HCT116 (cell line): Measurements from ENCODE around the gene RNF41. TPM values are rescaled to one million over a fixed set of nuclear protein-coding genes. Genes with fewer than 3 reads are reported as not detected.

Experiments
- ATAC-seq: fragments of 200-7000 bp; cut with Tn5 transposase; 2 replicates; pipeline ENCODE4 v1.9.1; 2020; ENCODE audit warnings: mild to moderate bottlenecking, moderate library complexity
- BruUV-seq: library from RNA; stranded (reverse); fragments of 400-500 nt; replicated peaks from 2 replicates; lab custom pipeline; 2021; lab: Mats Ljungman, UMichigan
- CTCF ChIA-PET: fragments of 300-600 bp; sonication (Branson Sonifier 250); formaldehyde crosslinking; loops from one replicate; lab custom pipeline; 2021; ENCODE audit warnings: antibody characterized with exemption; lab: Charles Lee
- POLR2A ChIA-PET: fragments of 300-600, 350-600 bp; sonication (Branson Sonifier 250); formaldehyde crosslinking; loops from one replicate; lab custom pipeline; 2021; ENCODE audit warnings: antibody characterized with exemption; lab: Charles Lee
- RAD21 ChIA-PET, 2 experiments: fragments of 300-600 bp; sonication (Branson Sonifier 250); formaldehyde crosslinking; loops; one replicate each; lab custom pipeline; 2023; ENCODE audit warnings: low total read pairs in 2 of 2; ENCODE audit not compliant: uncharacterized antibody in 2 of 2, unreplicated experiment in 2 of 2, low non-redundant PET in 1 of 2; lab: Charles Lee
- DNase-seq: peaks from one replicate; pipeline ENCODE4 v3.0.0-alpha.2; 2010; ENCODE audit warnings: low read depth, low spot score
- H2AFZ ChIP-seq: fragments of 200-600 bp; shearing (Covaris generic), sonication (generic); 2 replicates; pipeline ENCODE4 v1.6.1; 2017; ENCODE audit warnings: low read depth, mixed run types, mixed read lengths, antibody characterized with exemption, low read length; ENCODE audit not compliant: poor library complexity, severe bottlenecking
- H3K27ac ChIP-seq: 2 replicates; pipeline ENCODE4 v1.5.1; 2012; ENCODE audit warnings: low read depth, low read length
- H3K27me3 ChIP-seq: fragments of 200-600 bp; sonication (generic); 2 replicates; pipeline ENCODE4 v1.6.1; 2016; ENCODE audit warnings: mixed run types, low read length, mixed read lengths; ENCODE audit not compliant: insufficient read depth
- H3K36me3 ChIP-seq, 2 experiments: fragments of 200-500 bp in 1 of 2; fragments of 200-600 bp in 1 of 2; sonication (Bioruptor generic) in 1 of 2; sonication (generic) in 1 of 2; 2 replicates each; pipeline versions ENCODE4 v1.5.1 to v1.6.1; 2014 to 2016; ENCODE audit warnings: low read length in 2 of 2, inconsistent platforms in 1 of 2, mixed read lengths in 1 of 2, mixed run types in 1 of 2; ENCODE audit not compliant: insufficient read depth in 2 of 2, control insufficient read depth in 1 of 2
- H3K4me1 ChIP-seq, 2 experiments: fragments of 200-600 bp in 1 of 2; sonication (generic) in 1 of 2; 2 replicates each; pipeline versions ENCODE4 v1.5.1 to v1.6.1; 2012 to 2017; ENCODE audit warnings: low read length in 2 of 2, inconsistent platforms in 1 of 2, mild to moderate bottlenecking in 1 of 2, mixed read lengths in 1 of 2, mixed run types in 1 of 2, moderate library complexity in 1 of 2; ENCODE audit not compliant: insufficient read depth in 2 of 2, control insufficient read depth in 1 of 2
- H3K4me2 ChIP-seq: fragments of 200-600 bp; sonication (generic); 2 replicates; pipeline ENCODE4 v1.6.1; 2017; ENCODE audit warnings: mixed run types, low read length, mixed read lengths
- H3K4me3 ChIP-seq, 2 experiments: fragments of 200-600 bp in 1 of 2; sonication (generic) in 1 of 2; replicated peaks in 1 of 2; 2 replicates each; pipeline ENCODE4 v1.5.1; 2011 to 2016; ENCODE audit warnings: low read length in 2 of 2, control low read depth in 1 of 2, low read depth in 1 of 2, mild to moderate bottlenecking in 1 of 2, mixed read lengths in 1 of 2, mixed run types in 1 of 2
- H3K79me2 ChIP-seq: fragments of 200-600 bp; sonication (generic); 2 replicates; pipeline ENCODE4 v1.6.1; 2017; ENCODE audit warnings: mild to moderate bottlenecking, mixed run types, low read length, moderate library complexity, mixed read lengths; ENCODE audit not compliant: insufficient read depth
- H3K9ac ChIP-seq: fragments of 200-600 bp; sonication (generic); 2 replicates; pipeline ENCODE4 v1.6.1; 2016; ENCODE audit warnings: low read length, mixed read lengths
- H3K9me2 ChIP-seq: fragments of 200-600 bp; sonication (generic), shearing (Covaris generic); 2 replicates; pipeline ENCODE4 v1.6.1; 2017; ENCODE audit warnings: mixed run types, mild to moderate bottlenecking, moderate library complexity; ENCODE audit not compliant: insufficient read depth
- H3K9me3 ChIP-seq, 2 experiments: fragments of 200-500 bp in 1 of 2; fragments of 200-600 bp in 1 of 2; sonication (Bioruptor generic) in 1 of 2; sonication (generic) in 1 of 2; 2 replicates each; pipeline ENCODE4 v1.6.1; 2014 to 2017; ENCODE audit warnings: low read length in 2 of 2, mixed read lengths in 2 of 2, inconsistent platforms in 1 of 2, low read depth in 1 of 2, mild to moderate bottlenecking in 1 of 2, mixed run types in 1 of 2, moderate library complexity in 1 of 2; ENCODE audit not compliant: control insufficient read depth in 1 of 2, insufficient read depth in 1 of 2
- H4K20me1 ChIP-seq: fragments of 200-600 bp; sonication (generic), shearing (Covaris generic); 2 replicates; pipeline ENCODE4 v1.6.1; 2017; ENCODE audit warnings: mixed run types, mild to moderate bottlenecking, moderate library complexity; ENCODE audit not compliant: insufficient read depth
- ATF3 ChIP-seq: IDR thresholded peaks from 2 replicates; pipeline ENCODE4 v1.6.1; 2012
- CBX3 ChIP-seq: IDR thresholded peaks from 2 replicates; pipeline ENCODE4 v1.6.1; 2012; ENCODE audit warnings: low read depth
- ELF1 ChIP-seq: IDR thresholded peaks from 2 replicates; pipeline ENCODE4 v1.6.1; 2012; ENCODE audit warnings: low read depth, borderline replicate concordance
- EZH2 ChIP-seq: fragments of 200-600 bp; sonication (generic); IDR thresholded peaks from 2 replicates; pipeline ENCODE4 v1.6.1; 2017; ENCODE audit warnings: antibody characterized with exemption, mixed run types
- EZH2phosphoT487 ChIP-seq: fragments of 200-600 bp; IDR thresholded peaks from 2 replicates; pipeline ENCODE4 v1.6.1; 2018; ENCODE audit warnings: antibody characterized with exemption, borderline replicate concordance
- FOSL1 ChIP-seq: IDR thresholded peaks from 2 replicates; pipeline ENCODE4 v1.6.1; 2012; ENCODE audit warnings: low read depth
- JUND ChIP-seq: IDR thresholded peaks from 2 replicates; pipeline ENCODE4 v1.6.1; 2012
- POLR2AphosphoS5 ChIP-seq: IDR thresholded peaks from 2 replicates; pipeline ENCODE4 v1.6.1; 2011; ENCODE audit warnings: mild to moderate bottlenecking, low read depth, low read length, moderate library complexity
- REST ChIP-seq: IDR thresholded peaks from 2 replicates; pipeline ENCODE4 v1.6.1; 2012; ENCODE audit warnings: low read depth
- TCF7L2 ChIP-seq: IDR thresholded peaks from 2 replicates; pipeline ENCODE4 v1.7.0; 2011; ENCODE audit warnings: borderline replicate concordance, inconsistent platforms; ENCODE audit not compliant: insufficient read depth, insufficient read length; ENCODE audit errors: extremely low read depth
- YY1 ChIP-seq: IDR thresholded peaks from 2 replicates; pipeline ENCODE4 v1.6.1; 2011; ENCODE audit warnings: low read length, low read depth, moderate library complexity, mild to moderate bottlenecking; ENCODE audit not compliant: insufficient replicate concordance; ENCODE audit errors: extremely low read depth
- ZFX ChIP-seq: fragments of 450-650 bp; IDR thresholded peaks from 2 replicates; pipeline ENCODE4 v1.6.1; 2017
- ZNF274 ChIP-seq: fragments of 200-500 bp; sonication (Bioruptor generic); IDR thresholded peaks from 2 replicates; pipeline ENCODE4 v1.6.1; 2014; ENCODE audit warnings: mild to moderate bottlenecking, low read depth, low read length, inconsistent platforms
- intact Hi-C: fragments of 100-400 bp; cut with micrococcal nuclease; formaldehyde crosslinking; loops from 2 replicates; pipeline ENCODE4 v1.10.0; 2022
- total RNA-seq: library from RNA; stranded (reverse); gene quantifications from one replicate; pipeline ENCODE4 v1.2.1, GENCODE V29; 2021; ENCODE audit not compliant: unreplicated experiment
- TF ChIP-seq, protein P1 (sequence below): IDR thresholded peaks from 2 replicates; pipeline ENCODE4 v1.6.1; 2012

RNF41 gene
- total RNA-seq, 1 experiment from 2014 or later = 40.6 TPM

DNA sequence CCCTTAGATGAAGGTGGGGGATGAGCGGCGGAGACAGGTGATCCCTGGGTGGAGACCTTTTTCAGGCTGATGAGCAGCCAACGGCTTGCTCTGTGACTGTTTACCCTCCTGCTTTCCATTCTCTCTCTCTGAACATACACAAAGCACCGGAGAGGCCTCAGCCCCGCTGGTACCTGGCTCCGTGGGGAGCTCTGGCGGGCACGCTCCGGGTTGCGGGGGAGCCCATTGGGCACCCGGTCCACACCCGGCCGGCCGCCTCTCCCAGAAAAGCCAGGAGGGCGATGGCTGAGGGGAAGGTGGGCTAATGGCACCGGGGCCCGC lies 33.0 kb downstream of the RNF41 start:
- no peaks in the 10 kb centered on the region for H3K9me2 ChIP-seq
- H2AFZ ChIP-seq = no peak overlapping the region
- H3K9me3 ChIP-seq = no peaks in the 10 kb centered on the region
- H3K4me2 ChIP-seq = peak overlapping the region; percentile 90
- H3K36me3 ChIP-seq = peaks cover 15 to 24% of the 10 kb centered on the region in 2 experiments; a peak in 3 of 4 replicates
- H3K79me2 ChIP-seq = peaks cover 37% of the 10 kb centered on the region
- H3K4me3 ChIP-seq = peak overlapping the region; percentile 86 to 88
- H3K27me3 ChIP-seq = no peaks in the 10 kb centered on the region
- intact Hi-C loops = loop anchor here (1.0 kb wide), 2 partner anchors 69 to 141 kb away; no protein-coding TSS in a partner anchor
- TF ChIP-seq, protein P1, sequence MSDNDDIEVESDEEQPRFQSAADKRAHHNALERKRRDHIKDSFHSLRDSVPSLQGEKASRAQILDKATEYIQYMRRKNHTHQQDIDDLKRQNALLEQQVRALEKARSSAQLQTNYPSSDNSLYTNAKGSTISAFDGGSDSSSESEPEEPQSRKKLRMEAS = no peak
- TF ChIP-seq POLR2AphosphoS5 = no peak
- no peak for TF ChIP-seq EZH2phosphoT487
- no peak for TF ChIP-seq FOSL1
- TF ChIP-seq YY1 = no peak
- TF ChIP-seq CBX3 = no peak
- no peak for TF ChIP-seq ZNF274
- ChIA-PET RAD21 (no interaction called here), CTCF (interaction anchor here (0.6 to 3.3 kb wide), 10 partner anchors 8 to 459 kb away, joined by 3 to 29 read pairs (median 9); partner anchors contain the start of genes ANKRD52, CD63, ESYT1 and ZC3H10), POLR2A (interaction anchor here (0.6 to 2.7 kb wide), 6 partner anchors 33 to 457 kb away, joined by 3 to 17 read pairs (median 4); partner anchors contain the start of genes ATP5F1B, ESYT1, RNF41 and ZC3H10)
- DNase-seq (no peak), ATAC-seq (peak; percentile 1; the same call in 1 of the 2 replicates)
- peak overlapping the region; percentile 84 for H3K27ac ChIP-seq
- peaks cover 17 to 27% of the 10 kb centered on the region in 2 experiments for H3K4me1 ChIP-seq
- peak overlapping the region; percentile 87 for H3K9ac ChIP-seq
- H4K20me1 ChIP-seq = no peaks in the 10 kb centered on the region
- no TSS peak for BruUV-seq

DNA sequence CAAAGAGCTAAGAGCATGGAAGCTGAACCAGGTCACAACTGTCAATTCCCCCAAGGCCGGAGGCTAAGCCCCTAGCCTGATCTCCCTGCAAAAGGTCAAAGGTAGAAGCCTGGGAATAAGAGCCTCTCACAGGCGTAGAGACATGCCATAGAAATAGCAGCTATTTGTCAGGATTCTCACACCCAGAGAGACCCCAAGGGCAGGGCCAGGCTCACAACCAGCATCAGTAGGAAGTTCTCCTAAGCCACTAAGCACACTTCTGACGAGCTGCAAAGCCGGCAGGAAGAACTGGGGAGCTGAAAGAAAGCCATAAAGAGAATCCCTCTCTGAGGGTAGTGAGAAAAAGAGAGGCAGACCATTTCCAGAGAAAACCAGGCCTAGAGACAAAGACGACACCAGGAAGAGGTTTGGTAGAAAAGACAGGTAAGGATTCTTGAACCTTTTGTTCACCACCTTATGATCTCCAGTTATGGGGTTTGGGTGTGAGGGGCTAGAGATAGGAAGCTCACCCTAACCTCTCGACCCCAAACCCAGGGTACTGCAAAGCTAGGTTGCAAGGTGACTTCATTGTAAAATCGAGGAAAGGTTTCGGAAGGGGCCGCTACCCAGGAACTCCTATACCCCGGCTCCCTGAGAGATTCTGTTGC lies 33.5 kb downstream of the RNF41 start:
- Histone ChIP-seq H3K36me3 (peaks cover 20 to 28% of the 10 kb centered on the region in 2 experiments; a peak in 3 of 4 replicates), H3K79me2 (peaks cover 37% of the 10 kb centered on the region), H3K27me3 (no peaks in the 10 kb centered on the region), H3K4me1 (peaks cover 17 to 26% of the 10 kb centered on the region in 2 experiments), H4K20me1 (no peaks in the 10 kb centered on the region), H3K27ac (peak overlapping the region; percentile 84), H3K4me2 (peak overlapping the region; percentile 90), H2AFZ (no peak overlapping the region), H3K9me2 (no peaks in the 10 kb centered on the region), H3K4me3 (peak overlapping the region; percentile 86 to 88), H3K9ac (peak overlapping the region; percentile 87), H3K9me3 (no peaks in the 10 kb centered on the region)
- ChIA-PET POLR2A (interaction anchor here (0.6 to 2.7 kb wide), 4 partner anchors 34 to 458 kb away, joined by 3 to 17 read pairs (median 10); partner anchors contain the start of genes ATP5F1B, ESYT1, RNF41 and ZC3H10), CTCF (interaction anchor here (0.6 to 3.3 kb wide), 5 partner anchors 9 to 449 kb away, joined by 3 to 29 read pairs (median 18); partner anchors contain the start of genes ESYT1 and ZC3H10), RAD21 (no interaction called here)
- no peak for ATAC-seq
- no TSS peak for BruUV-seq
- intact Hi-C loops = no loop called here
- DNase-seq = no peak
- no peak for TF ChIP-seq ELF1
- TF ChIP-seq FOSL1 = no peak
- TF ChIP-seq, protein P1 = no peak
- TF ChIP-seq ATF3 = no peak
- TF ChIP-seq CBX3 = no peak
- TF ChIP-seq TCF7L2 = no peak
- TF ChIP-seq REST = no peak
- no peak for TF ChIP-seq JUND
- TF ChIP-seq ZFX = no peak
- TF ChIP-seq POLR2AphosphoS5 = no peak
- no peak for TF ChIP-seq EZH2
- TF ChIP-seq YY1 = no peak
